Right atrium auricular region (tissue), 2 donors: ENCODE results near the gene ACLY. TPM values are rescaled to one million over a fixed set of nuclear protein-coding genes. Genes with fewer than 3 reads are reported as not detected.
"Not testable (repeated sequence)": the region's sequence is repeated elsewhere in the genome, so short reads cannot be mapped to it uniquely, and the experiment has no call there.

ENCODE experiments used
- DNase-seq: peaks from one replicate; pipeline ENCODE4 v3.0.0-alpha.2; 2019; ENCODE audit warnings: low spot score
- H3K27ac ChIP-seq, 2 donors: fragments of 200-600 bp; sonication (generic); 1 replicate in 1 of 2; 2 replicates in 1 of 2; pipeline ENCODE4 v1.5.1; 2016 to 2019
- H3K27me3 ChIP-seq, 2 donors: fragments of 200-600 bp; sonication (generic); one replicate each; pipeline versions ENCODE4 v1.5.1 to v1.6.0; 2017 to 2019
- H3K36me3 ChIP-seq: fragments of 200-600 bp; sonication (generic); one replicate; pipeline ENCODE4 v1.5.1; 2016
- H3K4me1 ChIP-seq, 2 donors: fragments of 200-600 bp; sonication (generic); one replicate each; pipeline versions ENCODE4 v1.5.1 to v1.6.0; 2017 to 2019
- H3K4me3 ChIP-seq, 2 donors: fragments of 200-600 bp; sonication (generic); 1 replicate in 1 of 2; 2 replicates in 1 of 2; pipeline ENCODE4 v1.5.1; 2017 to 2019; ENCODE audit warnings: mild to moderate bottlenecking in 1 of 2, moderate library complexity in 1 of 2
- H3K9me3 ChIP-seq, 2 donors: fragments of 200-600 bp; sonication (generic); one replicate each; pipeline ENCODE4 v1.5.1; 2019
- total RNA-seq, 2 donors: library from RNA; depleted of rRNA; stranded (reverse); fragments of >200 nt; gene quantifications; one replicate each; pipeline ENCODE4 v1.1.0, GENCODE V29; 2016
- TF ChIP-seq, protein P1 (sequence below), 2 donors: fragments of 200-600 bp; sonication (generic); IDR thresholded peaks; one replicate each; pipeline ENCODE4 v1.5.1; 2019; ENCODE audit warnings: antibody characterized with exemption in 2 of 2

Gene ACLY
- total RNA-seq, 2 donors from 2014 or later: 31.7 to 42.2 TPM

DNA sequence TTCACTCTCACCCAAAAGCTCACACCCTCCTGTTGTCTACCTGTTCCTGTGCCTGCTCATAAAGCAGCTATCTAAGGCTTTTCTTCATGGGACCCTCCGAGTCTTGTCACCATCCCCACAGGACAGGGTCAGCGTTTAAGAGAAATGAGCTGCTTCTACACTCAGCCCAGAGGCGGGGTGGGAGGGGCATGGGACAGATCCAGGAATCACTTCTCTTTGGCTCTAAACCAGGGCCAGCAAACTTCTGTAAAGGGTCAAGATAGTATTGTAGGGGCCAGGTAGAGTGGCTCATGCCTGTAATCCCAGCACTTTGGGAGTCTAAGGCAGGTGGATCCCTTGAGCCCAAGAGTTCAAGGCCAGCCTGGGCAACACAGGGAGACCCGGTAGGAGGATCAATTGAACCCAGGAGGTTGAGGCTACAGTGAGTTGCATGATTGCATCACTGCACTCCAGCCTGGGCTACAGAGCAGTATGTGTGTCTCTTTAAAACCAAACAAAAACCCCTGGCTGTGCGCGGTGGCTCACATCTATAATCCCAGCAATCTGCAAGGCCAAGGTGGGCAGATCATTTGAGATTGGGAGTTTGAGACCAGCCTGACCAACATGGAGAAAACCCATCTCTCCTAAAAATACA lies 30.3 kb downstream of the ACLY start:
- Histone ChIP-seq H3K36me3 (peaks cover 90% of the 10 kb centered on the region), H3K9me3 (no peaks in the 10 kb centered on the region), H3K27ac (no peak overlapping the region), H3K4me1 (no peaks in the 10 kb centered on the region), H3K27me3 (no peaks in the 10 kb centered on the region), H3K4me3 (no peak overlapping the region)
- TF ChIP-seq, protein P1, sequence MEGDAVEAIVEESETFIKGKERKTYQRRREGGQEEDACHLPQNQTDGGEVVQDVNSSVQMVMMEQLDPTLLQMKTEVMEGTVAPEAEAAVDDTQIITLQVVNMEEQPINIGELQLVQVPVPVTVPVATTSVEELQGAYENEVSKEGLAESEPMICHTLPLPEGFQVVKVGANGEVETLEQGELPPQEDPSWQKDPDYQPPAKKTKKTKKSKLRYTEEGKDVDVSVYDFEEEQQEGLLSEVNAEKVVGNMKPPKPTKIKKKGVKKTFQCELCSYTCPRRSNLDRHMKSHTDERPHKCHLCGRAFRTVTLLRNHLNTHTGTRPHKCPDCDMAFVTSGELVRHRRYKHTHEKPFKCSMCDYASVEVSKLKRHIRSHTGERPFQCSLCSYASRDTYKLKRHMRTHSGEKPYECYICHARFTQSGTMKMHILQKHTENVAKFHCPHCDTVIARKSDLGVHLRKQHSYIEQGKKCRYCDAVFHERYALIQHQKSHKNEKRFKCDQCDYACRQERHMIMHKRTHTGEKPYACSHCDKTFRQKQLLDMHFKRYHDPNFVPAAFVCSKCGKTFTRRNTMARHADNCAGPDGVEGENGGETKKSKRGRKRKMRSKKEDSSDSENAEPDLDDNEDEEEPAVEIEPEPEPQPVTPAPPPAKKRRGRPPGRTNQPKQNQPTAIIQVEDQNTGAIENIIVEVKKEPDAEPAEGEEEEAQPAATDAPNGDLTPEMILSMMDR (IDR thresholded peaks at IDR 0.05): no peak
- no peak for DNase-seq

DNA sequence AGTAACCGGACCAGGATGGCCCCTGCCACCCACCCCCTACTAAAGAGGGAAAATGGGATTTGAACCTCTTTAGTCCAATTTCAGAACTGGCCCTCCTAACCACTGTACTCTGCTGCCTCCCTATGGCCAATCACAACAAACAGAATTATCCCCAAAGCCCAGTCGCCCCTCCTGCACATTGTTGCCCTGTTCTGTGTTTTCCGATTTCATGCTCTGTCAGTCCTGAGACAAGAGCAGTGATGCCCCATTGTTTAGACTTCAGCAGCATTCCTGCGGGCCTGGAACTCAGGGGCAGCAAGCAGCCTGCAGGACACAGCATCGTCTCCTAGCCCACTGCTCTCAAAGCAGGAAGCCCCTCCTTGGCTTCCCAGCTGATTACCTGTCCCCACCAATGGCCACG lies 33.0 kb downstream of the ACLY start:
- DNase-seq: no peak
- TF ChIP-seq, protein P1 (IDR thresholded peaks at IDR 0.05): peak in 1 of 2 donors; percentile 38
- H3K36me3 ChIP-seq: peaks cover 76% of the 10 kb centered on the region
- no peak overlapping the region for H3K27ac ChIP-seq
- no peaks in the 10 kb centered on the region for H3K9me3 ChIP-seq
- no peak overlapping the region for H3K4me3 ChIP-seq
- no peaks in the 10 kb centered on the region for H3K4me1 ChIP-seq
- no peaks in the 10 kb centered on the region for H3K27me3 ChIP-seq

DNA sequence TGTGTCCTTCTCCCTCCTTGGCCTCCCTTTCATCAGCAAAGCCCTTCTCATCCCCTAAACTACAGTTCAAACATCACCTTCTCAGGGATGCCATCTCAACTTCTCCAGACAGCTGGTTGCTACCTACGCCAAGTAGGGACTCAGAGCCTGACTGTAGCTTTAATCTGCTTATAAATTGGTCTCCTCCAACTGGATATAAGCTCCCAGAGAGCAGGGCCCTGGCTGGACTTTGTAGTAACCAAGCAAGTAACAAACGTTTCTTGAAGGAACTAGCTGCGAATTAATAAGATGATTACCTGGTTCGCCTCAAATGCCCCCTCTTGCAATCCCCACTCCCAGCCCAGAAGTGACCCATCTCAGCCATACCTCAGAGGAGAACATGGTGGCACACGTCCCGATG lies 36.0 kb downstream of the ACLY start:
- no peaks in the 10 kb centered on the region for H3K27me3 ChIP-seq
- H3K36me3 ChIP-seq: peaks cover 68% of the 10 kb centered on the region

GRCh38 chr17:41880130-41880529 lies 38.6 kb downstream of the ACLY start:
- no peaks in the 10 kb centered on the region for H3K27me3 ChIP-seq
- TF ChIP-seq, protein P1 (IDR thresholded peaks at IDR 0.05): no peak
- no peak overlapping the region for H3K27ac ChIP-seq
- no peak overlapping the region for H3K4me3 ChIP-seq
- peaks cover 52% of the 10 kb centered on the region for H3K36me3 ChIP-seq
- H3K4me1 ChIP-seq: no peaks in the 10 kb centered on the region
- no peaks in the 10 kb centered on the region for H3K9me3 ChIP-seq
- no peak for DNase-seq

More for the DNA sequence above, 36.0 kb downstream of the ACLY start:
- Histone ChIP-seq H3K4me1 (no peaks in the 10 kb centered on the region), H3K4me3 (no peak overlapping the region), H3K27ac (no peak overlapping the region), H3K9me3 (no peaks in the 10 kb centered on the region)
- DNase-seq: no peak
- TF ChIP-seq, protein P1 (IDR thresholded peaks at IDR 0.05): no peak

- H3K4me3 ChIP-seq, DNase-seq, H3K9me3 ChIP-seq, H3K4me1 ChIP-seq, H3K27me3 ChIP-seq, H3K27ac ChIP-seq: not testable (repeated sequence)
- peaks cover 64% of the 10 kb centered on the region for H3K36me3 ChIP-seq
Measured at GRCh38 chr17:41874293-41874670, 44.5 kb downstream of the ACLY start.

- no peaks in the 10 kb centered on the region for H3K4me1 ChIP-seq
- H3K9me3 ChIP-seq: no peaks in the 10 kb centered on the region
- DNase-seq: no peak
- H3K27me3 ChIP-seq: no peaks in the 10 kb centered on the region
- H3K4me3 ChIP-seq: no peak overlapping the region
- H3K36me3 ChIP-seq: peaks cover 64% of the 10 kb centered on the region
- no peak overlapping the region for H3K27ac ChIP-seq
- TF ChIP-seq, protein P1 (IDR thresholded peaks at IDR 0.05): no peak
Measured at GRCh38 chr17:41873559-41874292, 45.0 kb downstream of the ACLY start.
